K562 (cell line): ENCODE data around the gene TMEM129. TPM values are rescaled to one million over a fixed set of nuclear protein-coding genes. Genes with fewer than 3 reads are reported as not detected.
A peak's percentile ranks its signal among the peaks of the same experiment; 100 is the strongest.

Experiments used
- ATF6 ChIP-seq: sonication (generic); formaldehyde crosslinking; IDR thresholded peaks from 2 replicates; pipeline ENCODE4 v1.4.0; 2020; ENCODE audit warnings: mild to moderate bottlenecking, missing genetic modification reagents
- CBX8 ChIP-seq: fragments of 200-600 bp; sonication (generic); IDR thresholded peaks from 2 replicates; pipeline ENCODE4 v1.6.1; 2012; ENCODE audit warnings: borderline replicate concordance, mixed run types, low read depth, mild to moderate bottlenecking, moderate library complexity, mixed read lengths, low read length, control low read depth, inconsistent platforms; ENCODE audit not compliant: poor library complexity, severe bottlenecking; ENCODE audit errors: extremely low read depth
- ELF2 ChIP-seq: fragments of 250-450 bp; sonication (Bioruptor Pico); IDR thresholded peaks from 2 replicates; pipeline ENCODE4 v1.5.0; 2021; ENCODE audit warnings: mild to moderate bottlenecking
- GABPB1 ChIP-seq: sonication (generic); formaldehyde crosslinking; IDR thresholded peaks from 2 replicates; pipeline ENCODE4 v1.8.0; 2022; ENCODE audit warnings: mild to moderate bottlenecking, missing genetic modification reagents
- GTF2E2 ChIP-seq: fragments of 200-800 bp; sonication (Bioruptor generic); IDR thresholded peaks from 2 replicates; pipeline ENCODE4 v1.6.1; 2016; ENCODE audit warnings: missing genetic modification characterization, missing compliant biosample characterization
- HMGXB4 ChIP-seq: sonication (generic); formaldehyde crosslinking; IDR thresholded peaks from 2 replicates; pipeline ENCODE4 v1.8.1; 2023; ENCODE audit warnings: mild to moderate bottlenecking, missing genetic modification reagents
- HNRNPUL1 ChIP-seq: fragments of 200-400 bp; formaldehyde crosslinking; IDR thresholded peaks from 2 replicates; pipeline ENCODE4 v1.6.1; 2017; ENCODE audit warnings: low read length
- KLF10 ChIP-seq: fragments of 250-450 bp; sonication (Bioruptor Pico); IDR thresholded peaks from 2 replicates; pipeline ENCODE4 v1.6.1; 2021; ENCODE audit warnings: matching md5 sums
- NCOA2 ChIP-seq, 2 experiments: fragments of 450-650 bp; IDR thresholded peaks; 2 replicates each; pipeline ENCODE4 v1.6.1; 2018; ENCODE audit warnings: mild to moderate bottlenecking in 2 of 2, moderate library complexity in 1 of 2; ENCODE audit not compliant: partially characterized antibody in 2 of 2
- POLR2H ChIP-seq: IDR thresholded peaks from 2 replicates; pipeline ENCODE4 v1.6.1; 2016; ENCODE audit warnings: missing genetic modification characterization, low read depth, mild to moderate bottlenecking, control low read depth, missing compliant biosample characterization, moderate library complexity
- PREB ChIP-seq: sonication (generic); formaldehyde crosslinking; IDR thresholded peaks from 2 replicates; pipeline ENCODE4 v1.8.1; 2023; ENCODE audit warnings: mild to moderate bottlenecking, missing genetic modification reagents
- RBM34 ChIP-seq: fragments of 200-400 bp; formaldehyde crosslinking; IDR thresholded peaks from 2 replicates; pipeline ENCODE4 v1.6.1; 2018; ENCODE audit warnings: low read length, borderline replicate concordance; ENCODE audit not compliant: insufficient read depth
- SRSF9 ChIP-seq: fragments of 200-400 bp; formaldehyde crosslinking; IDR thresholded peaks from 2 replicates; pipeline ENCODE4 v1.6.1; 2017; ENCODE audit warnings: low read depth, low read length, borderline replicate concordance
- TRIM24 ChIP-seq, 2 experiments: fragments of 450-650 bp; IDR thresholded peaks; 2 replicates each; pipeline ENCODE4 v1.6.1; 2016
- ZFP91 ChIP-seq: sonication (generic); formaldehyde crosslinking; IDR thresholded peaks from 2 replicates; pipeline ENCODE4 v1.8.0; 2022; ENCODE audit warnings: mild to moderate bottlenecking, missing genetic modification reagents
- ZKSCAN1 ChIP-seq: fragments of 150-350 bp; IDR thresholded peaks from 2 replicates; pipeline ENCODE4 v1.6.1; 2016; ENCODE audit warnings: low read depth, low read length
- ZNF12 ChIP-seq: sonication (generic); formaldehyde crosslinking; IDR thresholded peaks from 2 replicates; pipeline ENCODE4 v1.4.0; 2020; ENCODE audit warnings: mild to moderate bottlenecking, missing genetic modification reagents
- ZNF583 ChIP-seq: fragments of 250-450 bp; sonication (Bioruptor Pico); IDR thresholded peaks from 2 replicates; pipeline ENCODE4 v1.4.0; 2020
- ZNF766 ChIP-seq: fragments of 200-800 bp; sonication (Bioruptor generic); conservative IDR thresholded peaks from 2 replicates; pipeline ENCODE4 v1.6.1; 2016; ENCODE audit warnings: missing genetic modification characterization, missing compliant biosample characterization
- polyA plus RNA-seq, 8 experiments: library from polyadenylated mRNA; depleted of rRNA in 4 of 8; stranded (reverse) in 5 of 8; unstranded in 3 of 8; fragments of >200 nt; fragmentation: Nextera tagmentation in 2 of 8; fragmentation: Illumina TruSeq in 1 of 8; extraction: Ambion mirVana in 2 of 8; extraction: Trizol in 1 of 8; gene quantifications; 2 replicates each; pipeline versions ENCODE4 v1.2.1 to v1.2.3, GENCODE V29; 2011 to 2014; ENCODE audit warnings: inconsistent platforms in 1 of 8, missing spikeins in 1 of 8
- total RNA-seq, 7 experiments: library from RNA; depleted of rRNA in 6 of 7; stranded (reverse); fragments of >200 nt in 6 of 7; fragmentation: Illumina TruSeq in 2 of 7; extraction: Trizol in 2 of 7; gene quantifications; 2 replicates each; pipeline versions ENCODE4 v1.2.1 to v1.2.3, GENCODE V29; 2011 to 2021; ENCODE audit warnings: low replicate concordance in 1 of 7

The TMEM129 gene
- total and polyA plus RNA-seq, 9 of the 15 experiments (the other 6 are each of a cell fraction or from before 2014, with no cell fraction given), result 0.34 to 47.2 (median 18.8) TPM

GRCh38 chr4:1712216-1713002 lies 8.7 kb downstream of the TMEM129 start, which contains the start of gene SLBP (continued):
- 0 out of 2 replicates have a peak, but pooled peaks have one; percentile 86 for TF ChIP-seq PREB (CRISPR knock-in tag)
- TF ChIP-seq ZKSCAN1, result 0 out of 2 replicates have a peak, but pooled peaks have one; percentile 8
- TF ChIP-seq ATF6 (CRISPR knock-in tag), result peak; percentile 99
- TF ChIP-seq ZFP91 (CRISPR knock-in tag), result peak; percentile 62; the same call in 1 of the 2 replicates
- peak; percentile 89 for TF ChIP-seq POLR2H (tag)
- peak; percentile 92 for TF ChIP-seq HMGXB4 (CRISPR knock-in tag)
- TF ChIP-seq KLF10, result no peak
- peak; percentile 80 for TF ChIP-seq GTF2E2 (tag)
- no peak for TF ChIP-seq ZNF583
- TF ChIP-seq GABPB1, result peak; percentile 88
- TF ChIP-seq ZNF12 (CRISPR knock-in tag), result no peak
- TF ChIP-seq CBX8, result no peak
- TF ChIP-seq NCOA2 (IDR thresholded peaks at IDR 0.05; ENCODE audit: partially characterized antibody in 2 of 2), result no peak
- no peak for TF ChIP-seq HNRNPUL1
- no peak for TF ChIP-seq RBM34
- TF ChIP-seq SRSF9, result no peak
- TF ChIP-seq ELF2, result peak; percentile 98
- TF ChIP-seq TRIM24 (IDR thresholded peaks at IDR 0.05), result peak; percentile 57 to 89
- TF ChIP-seq ZNF766 (CRISPR knock-in tag), result 0 out of 2 replicates have a peak, but pooled peaks have one; percentile 19
